Left lung (tissue), 14 donors: Measurements from ENCODE around the gene CPA3. TPM values are rescaled to one million over a fixed set of nuclear protein-coding genes. Genes with fewer than 3 reads are reported as not detected.

Experiments
- ATAC-seq: fragments of 200-7000 bp; cut with Tn5 transposase; one replicate; pipeline ENCODE4 v1.9.1; 2020; ENCODE audit warnings: moderate library complexity
- DNase-seq, 4 donors: peaks; one replicate each; pipeline ENCODE4 v3.0.0-alpha.2; 2013 to 2020
- H3K27ac ChIP-seq, 2 donors: fragments of 200-600 bp; sonication (generic) in 1 of 2; one replicate each; pipeline versions ENCODE4 v1.5.0 to v1.8.0; 2020 to 2021
- H3K27me3 ChIP-seq, 2 donors: fragments of 200-600 bp; sonication (generic) in 1 of 2; one replicate each; pipeline versions ENCODE4 v1.5.0 to v1.8.0; 2020 to 2021
- H3K36me3 ChIP-seq, 2 donors: fragments of 200-600 bp; sonication (generic) in 1 of 2; one replicate each; pipeline versions ENCODE4 v1.5.0 to v1.8.0; 2020 to 2021
- H3K4me1 ChIP-seq, 2 donors: fragments of 200-600 bp; one replicate each; pipeline ENCODE4 v1.8.0; 2021
- H3K4me3 ChIP-seq, 2 donors: fragments of 200-600 bp; sonication (generic) in 1 of 2; one replicate each; pipeline versions ENCODE4 v1.5.0 to v1.8.0; 2020 to 2021; ENCODE audit warnings: mild to moderate bottlenecking in 1 of 2
- H3K9me3 ChIP-seq, 2 donors: fragments of 200-600 bp; sonication (generic) in 1 of 2; one replicate each; pipeline versions ENCODE4 v1.5.0 to v1.8.0; 2020 to 2021
- CTCF ChIP-seq, 2 donors: fragments of 200-600 bp; sonication (generic) in 1 of 2; IDR thresholded peaks; one replicate each; pipeline versions ENCODE4 v1.5.0 to v1.8.0; 2021; ENCODE audit warnings: antibody characterized with exemption in 2 of 2
- intact Hi-C, 2 donors: fragments of 100-400 bp; cut with DNase I; formaldehyde crosslinking; loops; one replicate each; pipeline versions ENCODE4 v1.11.2 to v1.14.2; 2022
- long read RNA-seq, 12 donors: library from polyadenylated mRNA in 2 of 12; unstranded in 2 of 12; transcript quantifications; one replicate each; pipeline ENCODE4 v2.0.0 and lab custom pipeline, GENCODE V29; 2019 to 2026
- polyA plus RNA-seq, 6 donors: library from polyadenylated mRNA; unstranded; fragments of 120-200 nt; gene quantifications; one replicate each; pipeline ENCODE4 v1.2.1, GENCODE V29; 2013; ENCODE audit not compliant: insufficient read length in 6 of 6
- total RNA-seq, 2 donors: library from RNA; stranded (reverse); fragmentation: NEBNext Ultra II Directional; extraction: Animal tissue kit (Norgen Biotek cat#: 25700); gene quantifications; one replicate each; pipeline ENCODE4 v1.2.1, GENCODE V29; 2021
- donor health status: DM: no; HTN: yes; CAD: no.
- donor health status: DM: no; HTN: no; CAD: no.

Gene CPA3
- total RNA-seq (10 to 100 TPM; 14.3 to 15.2 TPM), polyA plus RNA-seq (under 1 TPM; 0.24 to 0.50 (median 0.32) TPM)
- long read RNA-seq, donor 1 = 0 reads
- long read RNA-seq, donor 2 = 0 reads
- long read RNA-seq, donor 3 = 0 reads
- long read RNA-seq, donor 4, transcript CPA3-201 (11 exons, 1,795 nt) = major isoform, 7 of 9 reads
- long read RNA-seq, donor 4, partial matches to known transcripts = 2 of 9 reads
- long read RNA-seq, donor 4, other reads (novel, unspliced or antisense) = 0 of 9 reads
- long read RNA-seq, donor 5 = 0 reads
- long read RNA-seq, donor 6 = 0 reads
- long read RNA-seq, donor 7 = 0 reads
- long read RNA-seq, donor 8 = 0 reads
- long read RNA-seq, donor 9 = 0 reads
- long read RNA-seq, donor 10, partial matches to known transcripts = 3 of 4 reads
- long read RNA-seq, donor 10, other reads (novel, unspliced or antisense) = 1 of 4 reads
- long read RNA-seq, donor 11 = 0 reads
- long read RNA-seq, donor 12 = 0 reads

GRCh38 chr3:148865049-148865448 is at the start of gene CPA3:
Gene CPA3, plus strand, starts transcription at chr3:148865296. Its CDS starts 12 bp downstream, at chr3:148865308.
- Histone ChIP-seq H3K4me3 (no peak within 1 kb of the TSS), H3K9me3 (no peaks in the 10 kb centered on the region), H3K27me3 (no peaks in the 10 kb centered on the region), H3K36me3 (no peaks in the 10 kb centered on the region), H3K27ac (no peak within 1 kb of the TSS), H3K4me1 (no peaks in the 10 kb centered on the region)
- no peak for ATAC-seq
- TF ChIP-seq CTCF (IDR thresholded peaks at IDR 0.05) = no peak
- intact Hi-C loops = no loop called here
- DNase-seq = no peak

GRCh38 chr3:148815316-148816110 is 49.6 kb upstream of the CPA3 start:
- H3K4me3 ChIP-seq = no peak overlapping the region
- DNase-seq (no peak), ATAC-seq (no peak)
- no peaks in the 10 kb centered on the region for H3K36me3 ChIP-seq
- H3K4me1 ChIP-seq = no peaks in the 10 kb centered on the region
- no peak overlapping the region for H3K27ac ChIP-seq
- no peaks in the 10 kb centered on the region for H3K9me3 ChIP-seq
- H3K27me3 ChIP-seq = no peaks in the 10 kb centered on the region
- no peak for TF ChIP-seq CTCF (IDR thresholded peaks at IDR 0.05)
- intact Hi-C loops = no loop called here

- no peaks in the 10 kb centered on the region for H3K9me3 ChIP-seq
- H3K27ac ChIP-seq = no peak overlapping the region
- DNase-seq = no peak
- intact Hi-C loops = no loop called here
- no peaks in the 10 kb centered on the region for H3K27me3 ChIP-seq
- H3K4me1 ChIP-seq = no peaks in the 10 kb centered on the region
- no peak overlapping the region for H3K4me3 ChIP-seq
- H3K36me3 ChIP-seq = no peaks in the 10 kb centered on the region
- ATAC-seq = no peak
- no peak for TF ChIP-seq CTCF (IDR thresholded peaks at IDR 0.05)
Measured at GRCh38 chr3:148816427-148816826, 48.7 kb upstream of the CPA3 start.

- H3K9me3 ChIP-seq = peaks cover 0 to 4% of the 10 kb centered on the region in 2 donors
- no peak overlapping the region for H3K27ac ChIP-seq
- DNase-seq = no peak
- H3K4me1 ChIP-seq = no peaks in the 10 kb centered on the region
- intact Hi-C loops = no loop called here
- ATAC-seq = no peak
- TF ChIP-seq CTCF (IDR thresholded peaks at IDR 0.05) = no peak
- no peaks in the 10 kb centered on the region for H3K36me3 ChIP-seq
- no peaks in the 10 kb centered on the region for H3K27me3 ChIP-seq
- H3K4me3 ChIP-seq = no peak overlapping the region
Measured at GRCh38 chr3:148816981-148817525, 48.0 kb upstream of the CPA3 start.
